Stimulated activated CD4-positive, alpha-beta T cell treated with anti-CD3 and anti-CD28 coated beads, Interleukin-4, amount 100 ng/mL, for 4 hours (primary cell): ENCODE measurements around the gene SLC25A24.
"Not testable (repeated sequence)": the region's sequence is repeated elsewhere in the genome, so short reads cannot be mapped to it uniquely, and the experiment has no call there.

Experiments used
- DNase-seq, 2 experiments: peaks; one replicate each; pipeline ENCODE4 v3.0.0-alpha.2; 2020

The SLC25A24 gene

DNA sequence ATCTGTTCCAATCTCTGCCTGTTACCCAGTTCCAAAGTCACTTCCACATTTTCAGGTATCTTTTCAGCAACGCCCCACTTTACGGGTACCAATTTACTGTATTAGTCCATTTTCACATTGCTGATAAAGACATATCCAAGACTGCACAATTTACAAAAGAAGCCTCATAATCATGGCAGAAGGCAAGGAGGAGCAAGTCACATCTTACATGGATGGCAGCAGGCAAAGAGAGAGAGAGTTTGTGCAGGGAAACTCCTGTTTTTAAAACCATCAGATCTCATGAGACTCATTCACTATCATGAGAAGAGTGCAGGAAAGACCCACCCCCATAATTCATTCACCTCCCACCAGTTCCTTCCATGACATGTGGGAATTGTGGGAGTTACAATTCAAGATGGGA, 67.0 kb downstream of the SLC25A24 start:
- DNase-seq = not testable (repeated sequence)

DNA sequence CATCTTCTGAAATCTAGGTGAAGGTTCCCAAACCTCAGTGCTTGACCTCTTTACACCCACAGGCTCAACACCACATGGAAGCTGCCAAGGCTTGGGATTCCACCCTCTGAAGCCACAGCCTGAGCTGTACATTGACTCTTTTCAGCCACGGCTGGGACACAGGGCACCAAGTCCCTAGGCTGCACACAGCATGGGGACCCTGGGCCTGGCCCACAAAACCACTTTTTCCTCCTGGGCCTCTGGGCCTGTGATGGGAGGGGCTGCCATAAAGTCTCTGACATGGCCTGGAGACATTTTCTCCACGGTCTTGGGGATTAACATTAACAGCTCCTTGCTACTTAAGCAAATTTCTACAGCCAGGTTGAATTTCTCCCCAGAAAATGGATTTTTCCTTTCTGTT, 67.8 kb downstream of the SLC25A24 start:
- DNase-seq = not testable (repeated sequence)

DNA sequence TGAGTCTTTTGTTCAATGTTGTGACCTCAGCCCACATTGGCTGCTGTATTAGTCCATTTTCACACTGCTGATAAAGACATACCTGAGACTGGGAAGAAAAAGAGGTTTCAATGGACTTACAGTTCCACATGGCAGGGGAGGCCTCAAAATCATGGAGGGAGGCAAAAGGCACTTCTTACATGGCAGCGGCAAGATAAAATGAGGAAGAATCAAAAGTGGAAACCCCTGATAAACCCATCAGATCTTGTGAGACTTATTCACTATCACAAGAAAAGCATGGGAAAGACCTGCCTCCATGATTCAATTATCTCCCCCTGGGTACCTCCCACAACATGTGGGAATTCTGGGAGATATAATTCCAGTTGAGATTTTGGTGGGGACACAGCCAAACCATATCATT, 68.9 kb downstream of the SLC25A24 start:
- not testable (repeated sequence) for DNase-seq

DNA sequence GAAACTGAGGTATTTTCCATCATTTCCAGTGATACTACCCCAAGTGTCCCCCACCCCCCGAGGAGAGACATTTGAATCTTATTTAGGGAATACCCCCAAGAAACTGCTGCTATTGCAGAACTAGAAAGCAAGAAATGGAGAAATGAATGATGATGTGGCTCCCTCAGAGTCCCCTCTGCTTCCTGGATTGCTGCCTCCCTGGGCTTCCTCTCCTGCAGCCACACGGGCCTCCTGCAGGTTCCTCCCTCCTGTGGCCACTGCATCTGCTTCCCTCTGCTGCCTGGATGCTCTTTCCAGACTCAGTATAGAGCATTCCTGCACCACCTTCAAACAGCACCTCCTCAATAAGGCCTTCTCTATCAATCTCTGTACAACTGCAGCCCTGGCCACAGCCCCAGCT, 69.3 kb downstream of the SLC25A24 start:
- DNase-seq = no peak

DNA sequence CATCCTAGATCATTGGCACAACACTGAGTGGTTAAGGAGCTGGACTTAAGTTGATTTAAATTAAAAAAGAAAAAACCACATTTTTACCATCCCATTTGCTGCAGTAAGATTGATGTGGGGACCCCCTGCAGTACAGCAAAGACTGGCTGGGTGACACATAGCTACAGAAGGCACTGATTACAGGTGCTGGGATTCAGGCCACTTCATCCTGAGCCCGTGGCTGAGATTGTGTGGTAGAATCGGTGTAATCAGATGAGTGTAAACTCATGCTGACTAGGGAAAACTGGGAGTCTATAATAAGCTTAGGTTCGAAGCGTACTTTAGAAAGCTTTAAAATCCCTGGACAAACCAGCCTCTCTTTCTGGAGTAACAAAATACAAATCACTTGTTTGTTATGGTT, 70.1 kb downstream of the SLC25A24 start:
- DNase-seq = no peak

DNA sequence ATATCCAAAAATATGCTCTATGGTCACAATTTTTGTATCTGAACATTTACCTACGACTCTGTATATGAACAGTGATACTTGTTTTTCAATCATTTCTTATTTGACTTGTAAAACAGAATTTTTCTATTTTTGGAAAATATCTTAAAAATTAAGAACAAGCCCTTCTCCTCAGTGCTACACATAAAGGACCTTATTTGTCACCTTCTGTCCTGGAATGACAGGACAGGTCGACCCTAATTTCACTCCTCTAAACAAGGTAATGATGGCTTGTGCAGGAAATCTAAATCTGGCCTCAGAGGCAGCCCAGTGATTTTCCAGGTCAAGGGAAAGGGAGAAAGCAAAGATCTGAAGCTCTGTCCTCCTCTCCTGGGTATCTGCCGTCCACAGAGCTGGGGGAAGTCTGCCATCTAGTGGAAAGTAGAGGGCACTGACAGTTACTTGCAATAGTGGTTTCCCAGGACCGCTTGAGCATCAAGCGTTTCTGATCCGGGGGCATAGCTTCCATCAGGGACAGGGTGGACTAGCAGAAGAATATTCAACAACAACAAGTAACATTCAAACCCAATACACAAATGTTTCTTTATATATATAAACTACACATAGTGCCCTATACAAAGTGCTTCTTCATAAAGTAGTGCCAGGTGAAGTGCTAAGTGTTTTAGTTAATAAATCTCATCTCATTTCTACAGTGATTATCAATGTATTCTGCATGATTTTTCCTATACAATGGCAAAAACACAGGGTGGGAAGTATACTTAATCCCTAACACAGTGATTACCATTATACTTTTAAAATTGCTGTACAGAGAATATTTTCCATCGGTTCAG, 74.6 kb downstream of the SLC25A24 start:
- DNase-seq = peak; percentile 45 to 60

DNA sequence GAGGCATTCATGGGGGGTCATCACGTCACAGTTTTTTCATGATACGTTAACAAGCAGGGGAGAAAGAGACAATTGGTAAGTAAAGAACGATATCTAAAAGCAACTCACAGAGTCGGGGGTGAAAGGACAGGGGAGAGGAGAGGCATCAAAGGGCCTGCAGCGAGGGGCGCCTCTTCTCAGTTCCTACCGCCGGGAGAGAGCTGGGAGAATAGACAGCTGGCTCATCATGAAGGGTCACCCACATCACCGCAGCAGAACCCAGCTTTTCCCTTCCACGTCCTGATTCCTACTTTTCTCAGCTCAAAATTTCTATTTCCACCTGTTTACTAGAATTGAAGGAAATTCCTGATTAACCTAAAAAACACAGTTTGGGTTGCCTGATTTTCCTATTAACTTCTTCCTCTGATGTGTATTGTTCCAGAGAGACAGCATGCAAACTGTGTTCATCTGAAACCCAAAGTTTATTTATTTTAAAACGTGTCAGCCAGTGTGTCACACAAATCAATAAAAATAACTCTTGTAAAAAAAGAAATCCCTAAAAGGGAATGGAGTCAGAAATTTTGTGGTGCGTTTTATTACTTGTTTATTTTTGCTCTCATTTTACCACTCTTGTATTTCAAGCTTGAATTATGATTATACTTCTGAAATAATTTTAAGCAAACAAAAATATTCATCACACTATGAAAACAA, 75.4 kb downstream of the SLC25A24 start:
- no peak for DNase-seq

DNA sequence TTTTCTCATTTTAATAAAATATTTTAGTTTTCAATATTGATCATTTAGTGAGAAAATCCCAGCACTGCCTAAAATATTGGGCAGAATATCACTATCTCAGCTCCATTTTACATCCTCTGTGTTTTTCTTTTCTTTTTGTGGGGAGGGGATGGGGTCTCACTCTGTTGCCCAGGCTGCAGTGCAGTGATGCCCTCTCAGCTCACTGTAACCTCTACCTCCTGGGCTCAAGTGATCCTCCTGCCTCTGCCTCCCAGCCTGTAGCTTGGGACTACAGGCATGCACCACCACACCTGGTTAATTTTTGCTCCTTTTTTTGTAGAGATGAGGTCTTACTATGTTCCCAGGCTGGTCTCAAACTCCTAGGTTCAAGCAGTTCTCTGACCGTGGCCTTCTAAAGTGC, 76.1 kb downstream of the SLC25A24 start:
- DNase-seq = no peak

DNA sequence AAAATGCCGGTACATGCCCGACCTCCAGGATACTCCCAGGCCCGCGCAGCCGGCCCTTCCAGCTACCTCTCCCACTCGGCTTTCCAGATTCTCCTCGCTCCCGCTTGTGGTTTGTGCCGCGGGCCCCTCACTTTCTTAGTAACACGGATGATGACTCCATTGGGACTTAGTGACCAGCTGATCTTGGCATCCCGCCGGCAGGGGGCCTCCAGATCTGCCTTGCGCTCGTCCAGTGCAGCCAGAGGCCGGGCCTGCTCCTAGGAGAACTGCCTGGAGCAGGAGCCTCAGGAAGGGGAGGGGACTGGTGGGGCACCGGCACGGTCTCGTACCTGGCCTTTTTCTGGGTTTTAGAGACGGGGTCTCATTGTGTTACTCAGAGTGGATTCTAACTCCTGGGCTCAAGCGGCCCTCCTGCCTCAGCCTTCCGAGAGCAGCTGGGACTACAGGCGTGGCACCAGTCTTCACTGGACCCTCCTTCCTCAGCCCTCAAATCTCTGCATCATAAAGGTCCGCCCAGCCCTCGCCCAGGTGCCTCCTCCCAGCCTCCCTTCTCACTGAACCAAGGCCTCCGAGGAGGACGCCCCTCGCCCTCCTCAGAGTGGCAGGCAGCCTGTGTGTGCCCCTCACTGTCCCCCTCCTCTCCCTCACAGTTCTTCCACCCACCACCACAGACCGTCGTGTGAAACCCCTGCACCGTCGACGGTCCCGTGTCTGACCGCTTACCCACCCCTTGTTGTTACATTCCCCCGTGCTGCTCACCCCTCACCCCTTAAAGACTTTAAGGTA, 78.6 kb downstream of the SLC25A24 start:
- DNase-seq = no peak

DNA sequence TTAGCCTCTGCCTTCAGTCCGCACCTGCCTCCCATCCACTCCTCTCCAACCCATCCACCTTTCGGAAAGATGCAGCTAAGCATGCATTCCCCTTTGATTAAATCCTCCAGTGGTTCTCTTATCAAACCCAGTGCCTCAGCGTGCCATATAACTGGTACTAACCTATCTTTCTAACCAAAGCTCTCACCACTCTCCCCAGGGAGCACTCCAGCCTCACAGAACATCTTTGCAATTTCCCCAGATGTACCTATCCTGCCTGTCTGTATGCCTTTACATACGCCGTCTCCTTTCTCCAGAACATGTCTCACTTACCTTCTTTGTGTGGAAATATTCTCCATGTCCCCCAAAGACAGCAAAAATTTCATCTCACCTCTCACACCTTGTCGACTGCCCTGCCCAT, 80.0 kb downstream of the SLC25A24 start:
- DNase-seq = no peak

DNA sequence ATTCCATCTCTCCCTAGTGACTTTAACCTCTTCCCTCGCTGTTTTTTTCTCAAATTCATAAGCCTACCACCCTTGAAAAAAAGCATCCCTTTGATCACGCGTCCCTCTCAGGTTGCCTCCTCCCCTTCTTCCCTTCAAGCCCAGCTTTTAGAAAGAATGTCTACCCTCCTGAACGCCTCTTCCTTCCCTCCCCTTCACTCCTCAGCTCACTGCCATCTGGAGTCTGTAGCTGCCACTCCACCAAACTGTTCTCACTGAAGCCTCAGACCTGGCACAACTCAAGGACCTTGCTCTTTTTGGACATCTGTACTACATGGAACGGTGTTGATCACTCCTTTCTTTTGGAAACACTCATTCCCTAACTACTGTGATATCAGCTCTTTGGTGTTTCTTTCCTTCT, 80.6 kb downstream of the SLC25A24 start:
- DNase-seq = no peak

DNA sequence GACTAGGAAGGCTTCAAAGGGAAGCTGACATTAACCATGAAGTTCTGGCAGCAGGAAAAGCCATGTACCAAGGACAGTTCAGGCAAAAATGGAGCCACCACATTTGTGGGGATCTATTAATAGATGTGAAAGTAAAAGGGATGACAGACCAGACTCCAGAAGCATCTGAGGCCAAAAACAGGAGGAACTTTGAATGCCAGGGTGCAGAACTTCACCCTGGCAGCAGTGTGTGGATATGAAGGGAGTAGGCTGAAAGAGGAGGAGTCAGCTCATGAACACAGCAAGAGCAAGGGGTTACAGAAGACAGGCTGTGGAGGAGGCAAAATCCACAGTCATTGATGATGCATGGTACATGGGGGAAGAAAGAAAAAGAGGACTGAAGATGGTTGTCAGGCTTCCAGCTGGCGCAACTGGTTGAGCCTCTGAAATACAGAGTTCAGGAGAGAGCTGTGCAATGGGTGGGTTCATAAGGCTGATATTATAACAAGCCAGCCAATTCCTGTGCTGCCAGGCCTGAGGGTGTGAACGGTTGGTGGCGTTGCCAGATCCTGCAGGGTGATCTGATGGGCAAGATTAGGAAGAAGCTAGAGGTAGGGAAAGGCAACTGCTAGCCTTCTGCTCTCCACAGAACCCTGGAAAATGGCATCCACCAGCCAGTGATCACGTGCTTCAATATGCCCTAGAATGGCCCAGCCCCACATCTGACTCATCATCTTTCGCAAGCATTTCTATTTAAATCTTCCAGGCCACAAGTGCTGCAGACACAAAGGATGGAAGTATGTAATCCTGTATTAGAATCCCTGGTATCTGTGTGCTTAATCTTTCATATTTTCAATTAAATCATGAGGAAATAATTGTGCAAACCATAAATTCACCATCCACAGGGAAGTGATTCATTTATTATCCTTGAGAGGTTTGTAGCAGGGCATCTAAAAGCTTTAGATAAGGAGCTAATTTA, 81.9 kb downstream of the SLC25A24 start:
- no peak for DNase-seq

DNA sequence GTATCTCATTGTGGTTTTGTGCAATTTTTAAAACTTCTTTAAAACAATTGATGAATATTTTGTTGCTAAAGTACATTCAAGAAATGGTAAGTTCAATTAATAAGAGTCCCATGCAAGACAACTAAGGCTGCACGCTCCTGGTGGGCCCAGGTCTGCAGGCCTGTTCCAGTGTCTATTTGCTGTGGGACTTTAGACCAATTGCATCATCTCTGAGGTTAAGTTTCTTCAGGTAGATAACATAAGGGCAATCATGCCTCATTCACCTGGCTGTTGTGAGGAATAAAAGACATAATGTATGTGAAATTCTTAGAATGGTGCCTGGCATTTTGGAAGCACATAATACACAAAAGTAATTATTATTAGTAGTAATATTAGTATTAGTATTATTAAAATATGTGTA, 82.9 kb downstream of the SLC25A24 start:
- no peak for DNase-seq

DNA sequence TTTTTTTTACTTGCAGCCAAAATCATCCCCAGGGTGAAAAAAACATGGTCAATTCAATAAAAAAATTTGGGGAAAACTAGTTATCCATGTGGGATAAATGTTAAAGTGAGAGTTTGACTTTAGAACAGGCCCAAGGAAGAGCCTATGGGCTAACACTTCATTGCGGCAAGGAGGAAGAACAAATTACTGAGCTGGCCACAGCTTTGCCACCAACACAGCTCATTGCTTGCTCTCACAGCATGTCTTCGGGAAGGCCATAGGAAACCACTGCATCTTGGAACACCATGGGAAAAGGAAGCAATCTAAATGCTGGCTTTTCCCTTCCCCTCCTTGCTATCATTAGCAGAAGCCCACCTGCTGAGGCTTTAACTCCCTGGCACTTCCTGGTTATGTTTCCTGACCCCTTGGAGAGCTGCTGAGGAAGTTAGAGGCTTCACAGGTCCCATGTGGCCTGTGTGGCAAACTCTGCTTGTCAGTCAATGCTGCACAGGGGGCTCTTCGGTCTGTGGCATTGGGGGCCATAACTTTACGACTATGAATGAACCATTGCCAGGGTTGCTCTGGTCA, 86.0 kb downstream of the SLC25A24 start:
- no peak for DNase-seq

DNA sequence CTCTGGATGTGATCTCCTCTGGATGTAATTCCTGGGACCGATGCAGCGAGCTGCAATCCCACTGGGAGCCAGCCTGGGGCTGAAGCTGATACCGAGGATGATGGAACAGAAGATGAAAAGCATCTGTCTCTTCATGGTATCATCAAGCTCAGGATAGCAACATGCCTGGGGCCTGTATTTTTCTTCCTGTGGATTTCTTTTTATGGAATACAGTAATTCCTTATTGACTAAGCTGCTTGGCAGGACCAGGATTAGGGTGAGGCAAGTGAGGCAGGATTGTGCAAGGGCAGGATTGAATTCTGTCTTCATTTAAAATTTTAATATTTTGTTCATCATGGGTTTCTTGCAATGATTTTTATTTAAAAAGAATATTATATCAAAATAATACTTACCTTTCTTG, 86.6 kb downstream of the SLC25A24 start:
- no peak for DNase-seq

DNA sequence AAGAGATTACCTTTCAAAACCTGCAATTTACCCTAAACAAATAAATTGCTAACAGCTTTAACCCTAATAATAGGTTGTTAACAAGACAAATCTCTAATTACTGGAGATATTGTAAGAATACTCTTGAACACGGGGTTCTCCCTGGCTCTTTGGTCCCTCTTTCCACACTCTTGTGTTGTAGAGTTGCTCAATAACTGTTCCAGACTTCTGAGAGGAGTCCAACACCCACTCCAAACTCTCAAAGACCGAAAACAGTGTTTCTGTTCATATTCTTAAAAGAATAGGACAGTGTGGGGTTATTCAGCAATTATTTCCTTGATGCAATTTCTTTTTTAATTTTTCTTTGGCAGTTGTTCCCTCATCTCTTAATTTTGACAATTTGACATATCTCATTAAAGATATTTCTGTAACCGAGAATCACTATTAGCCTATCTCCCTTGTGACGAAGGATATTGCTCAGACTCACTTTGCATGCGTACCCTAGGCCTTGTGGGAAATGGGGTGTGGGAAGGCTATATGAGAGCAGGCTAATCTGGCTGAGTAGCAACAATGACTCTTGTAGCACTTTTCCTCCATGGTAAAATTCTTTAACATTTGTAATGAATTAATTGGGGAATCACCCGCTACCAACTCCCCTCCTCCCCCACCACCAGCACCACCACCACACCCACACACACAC, 90.7 kb downstream of the SLC25A24 start:
- DNase-seq = no peak

DNA sequence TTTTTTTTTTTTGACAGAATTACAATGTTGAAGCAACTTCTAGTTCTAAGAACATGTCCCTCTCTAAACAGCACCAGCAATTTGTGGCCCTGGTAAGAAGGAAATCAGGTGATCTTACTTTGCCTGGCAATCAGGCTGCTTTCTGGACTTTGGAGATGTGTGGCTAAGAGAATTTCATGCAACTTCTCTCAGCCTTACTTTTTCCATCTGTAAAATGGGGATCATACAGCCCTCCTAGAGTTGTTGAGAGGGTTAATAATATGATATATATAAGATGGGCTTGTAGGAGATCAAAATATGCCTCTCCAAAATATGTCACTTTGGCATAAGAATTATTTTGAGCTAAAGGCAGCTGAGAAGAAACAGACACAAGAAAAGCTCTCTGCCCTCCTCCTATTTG, 92.0 kb downstream of the SLC25A24 start:
- DNase-seq = no peak

DNA sequence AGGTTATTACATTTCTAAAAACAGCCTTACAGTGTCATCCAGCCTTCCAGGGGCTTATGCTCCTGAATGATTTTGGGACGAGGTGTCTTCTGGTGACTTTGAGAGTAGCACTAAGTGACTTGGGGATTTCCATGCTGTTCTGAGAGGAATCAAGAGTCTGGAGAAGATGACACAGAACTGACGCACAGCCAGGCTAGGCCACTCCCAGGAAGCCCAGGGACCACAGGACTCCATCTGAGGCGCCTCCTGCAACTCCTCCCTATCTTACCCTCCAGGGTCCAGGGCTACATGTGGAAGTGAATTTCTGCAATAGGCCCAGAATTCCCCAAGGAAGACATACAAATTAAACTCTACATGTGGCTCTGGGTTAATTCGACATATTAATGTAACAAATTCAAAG, 92.5 kb downstream of the SLC25A24 start:
- DNase-seq = peak; percentile 24 to 27

DNA sequence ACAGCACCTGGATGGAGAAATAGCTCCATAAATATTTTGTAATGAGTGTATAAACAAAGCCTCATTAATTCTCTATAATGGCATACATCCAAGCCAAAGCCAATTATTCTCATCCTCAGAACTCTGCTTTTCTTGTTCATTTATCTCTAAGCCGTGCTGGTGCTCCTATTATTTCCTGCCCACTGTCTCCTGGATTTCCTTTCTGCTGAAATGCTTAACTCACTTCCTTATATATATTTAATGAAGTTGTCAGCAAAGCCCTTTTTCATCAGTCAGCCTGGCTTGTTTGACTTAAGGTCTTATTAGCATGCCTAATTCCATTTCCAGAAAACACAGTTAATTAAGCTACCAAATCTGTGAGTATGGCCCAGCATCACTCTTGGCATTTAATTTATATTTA, 93.4 kb downstream of the SLC25A24 start:
- DNase-seq = no peak

DNA sequence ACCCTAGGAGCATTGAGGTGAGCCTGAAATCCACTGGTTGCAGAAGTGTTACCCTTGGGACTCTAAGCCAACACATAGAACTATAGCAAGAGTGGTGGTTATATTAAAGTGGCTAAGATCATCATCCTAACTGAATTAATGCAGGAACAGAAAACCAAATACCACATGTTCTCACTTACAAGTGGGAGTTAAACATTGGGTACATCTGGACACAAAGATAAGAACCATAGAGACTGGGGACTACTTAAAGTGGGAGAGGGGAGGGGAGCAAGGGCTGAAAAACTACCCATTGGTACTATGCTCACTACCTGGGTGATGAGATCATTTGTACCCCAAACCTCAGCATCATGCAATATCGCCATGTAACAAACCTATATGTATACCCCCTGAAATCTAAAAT, 100.0 kb downstream of the SLC25A24 start:
- no peak for DNase-seq

DNA sequence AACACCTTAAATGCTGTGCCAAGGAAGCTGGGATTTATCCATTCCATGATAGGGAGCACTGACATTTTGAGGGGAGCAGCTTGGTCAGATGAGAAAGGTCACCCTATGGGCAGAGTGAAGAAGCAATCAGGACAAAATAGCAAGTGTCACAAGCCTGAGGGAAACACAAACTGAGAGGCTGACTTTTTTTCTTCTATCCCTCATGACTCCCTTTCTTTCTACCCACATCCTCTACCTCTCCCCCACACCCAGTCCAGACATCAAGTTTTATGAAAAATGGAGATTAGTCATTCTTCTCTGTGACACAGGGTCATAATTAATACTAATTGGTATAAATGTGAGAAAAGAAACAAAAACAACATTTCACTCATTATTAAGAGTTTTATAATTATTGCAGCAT, 103.1 kb downstream of the SLC25A24 start:
- DNase-seq = no peak

DNA sequence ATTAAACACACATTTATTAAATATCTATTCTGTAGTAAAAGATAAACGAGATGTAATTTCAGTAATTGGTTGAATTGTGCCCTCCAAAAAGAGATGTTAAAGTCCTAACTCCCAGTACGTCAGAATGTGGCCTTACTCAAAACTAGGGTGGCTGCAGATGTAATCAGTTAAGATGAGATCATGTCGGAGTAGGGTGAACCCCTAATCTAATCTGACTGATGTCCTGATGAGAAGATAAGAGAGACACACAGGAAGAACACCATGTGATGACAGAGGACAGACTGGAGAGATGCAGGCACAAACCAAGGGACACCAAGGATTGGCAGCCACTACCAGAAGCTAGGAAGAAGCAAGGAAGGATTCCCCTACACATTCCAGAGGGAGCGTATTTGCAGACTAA, 104.1 kb downstream of the SLC25A24 start:
- no peak for DNase-seq
